HFF-Myc (cell line): ENCODE data around the gene MED15.
"Not testable (repeated sequence)": the region's sequence is repeated elsewhere in the genome, so short reads cannot be mapped to it uniquely, and the experiment has no call there.

Experiments used
- DNase-seq: peaks from one replicate; pipeline ENCODE4 v3.0.0-alpha.2; 2011; ENCODE audit warnings: low read depth; ENCODE audit errors: extremely low read depth
- H3K4me3 ChIP-seq: replicated peaks from 2 replicates; pipeline ENCODE4 v1.5.1; 2011; ENCODE audit warnings: low read depth, mild to moderate bottlenecking, control low read depth, low read length
- CTCF ChIP-seq: IDR thresholded peaks from 2 replicates; pipeline ENCODE4 v1.5.1; 2012; ENCODE audit warnings: mild to moderate bottlenecking, low read depth, low read length, control low read depth; ENCODE audit errors: missing control alignments

Gene MED15

DNA sequence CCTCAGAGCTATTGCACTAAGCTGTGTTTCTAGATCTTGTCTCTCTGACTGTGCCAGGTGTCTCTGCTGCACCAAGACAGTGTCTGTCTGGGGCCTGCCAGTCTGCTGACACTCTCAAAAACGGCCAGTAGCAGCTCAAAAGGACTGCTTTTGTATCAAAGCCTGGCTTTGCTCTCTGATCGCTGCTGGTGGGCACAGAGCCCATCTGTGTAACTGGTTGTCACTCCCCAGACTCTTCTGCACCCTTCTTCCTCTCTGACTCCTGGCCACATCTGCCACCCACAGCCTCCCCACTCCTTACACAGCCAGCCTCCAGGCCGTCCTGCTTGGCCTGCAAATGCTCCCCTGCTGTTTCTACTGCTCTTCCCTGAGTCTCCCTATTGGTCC is 26.5 kb downstream of the MED15 start:
- no peak for DNase-seq
- no peak for TF ChIP-seq CTCF
- H3K4me3 ChIP-seq, result no peak overlapping the region

DNA sequence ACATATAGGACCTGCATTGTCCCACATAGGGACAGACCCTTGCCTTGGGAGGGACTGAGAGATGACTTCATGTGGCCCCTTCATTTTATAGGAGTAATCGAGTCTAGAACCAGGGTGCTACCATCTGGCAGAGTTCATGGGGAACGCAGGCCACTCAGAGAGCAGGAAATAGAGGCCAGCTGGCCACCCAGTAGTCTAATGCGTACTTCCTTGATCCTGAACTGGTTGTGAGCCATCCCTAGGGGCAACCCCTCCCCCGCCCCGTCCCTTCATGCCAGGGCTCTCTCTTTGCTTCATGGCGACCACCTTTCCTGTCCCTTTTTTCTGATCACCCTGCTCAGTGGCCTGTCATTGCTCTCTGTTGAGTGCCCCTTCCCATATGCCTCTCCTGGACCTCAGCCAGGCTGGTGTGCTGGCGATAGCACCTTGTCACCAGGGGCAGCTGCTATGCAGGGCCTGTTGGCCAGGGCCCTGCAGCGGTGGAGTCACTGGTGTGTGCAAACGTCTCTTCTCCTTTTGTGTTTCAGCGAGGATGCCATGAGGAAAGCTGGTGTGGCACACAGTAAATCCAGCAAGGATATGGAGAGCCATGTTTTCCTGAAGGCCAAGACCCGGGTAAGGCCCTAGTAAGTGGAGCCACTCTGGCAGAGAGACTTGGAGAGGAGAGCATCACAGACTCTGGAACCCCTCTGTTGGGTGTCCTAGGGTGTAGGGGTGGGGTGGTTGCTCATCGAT is 29.3 kb downstream of the MED15 start:
- no peak for DNase-seq
- H3K4me3 ChIP-seq, result no peak overlapping the region
- TF ChIP-seq CTCF, result no peak

DNA sequence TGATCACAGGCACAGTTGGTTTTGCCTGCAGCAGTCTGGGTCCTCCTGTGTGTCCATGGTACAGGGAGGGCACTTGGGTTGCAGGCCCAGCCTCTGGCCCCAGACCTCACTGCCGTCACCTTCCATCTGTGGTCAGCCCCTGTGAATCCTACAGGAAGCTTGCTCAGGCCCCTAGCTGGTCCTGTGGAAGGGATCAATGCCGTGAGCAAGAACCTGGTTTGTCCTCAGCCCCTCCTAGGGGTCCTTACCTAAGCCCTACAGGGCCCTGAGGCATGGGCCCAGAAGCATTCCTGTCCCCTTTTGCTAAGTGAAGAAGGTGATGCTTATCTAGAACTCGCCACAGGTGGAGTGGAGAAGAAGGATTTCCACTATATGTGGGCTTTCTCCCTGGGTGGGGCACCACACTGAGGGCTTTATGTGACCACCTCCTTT is 29.9 kb downstream of the MED15 start:
- no peak overlapping the region for H3K4me3 ChIP-seq
- TF ChIP-seq CTCF, result no peak

GRCh38 chr22:20537983-20538382 is 30.6 kb downstream of the MED15 start:
- no peak overlapping the region for H3K4me3 ChIP-seq
- DNase-seq, result no peak
- TF ChIP-seq CTCF, result no peak

More for the DNA sequence above, 29.9 kb downstream of the MED15 start:
- no peak for DNase-seq

- not testable (repeated sequence) for H3K4me3 ChIP-seq, DNase-seq
Observed at GRCh38 chr22:20538875-20539274, 31.5 kb downstream of the MED15 start.

GRCh38 chr22:20542055-20542454 is 34.6 kb downstream of the MED15 start:
- TF ChIP-seq CTCF, result no peak
- no peak for DNase-seq
- H3K4me3 ChIP-seq, result no peak overlapping the region

DNA sequence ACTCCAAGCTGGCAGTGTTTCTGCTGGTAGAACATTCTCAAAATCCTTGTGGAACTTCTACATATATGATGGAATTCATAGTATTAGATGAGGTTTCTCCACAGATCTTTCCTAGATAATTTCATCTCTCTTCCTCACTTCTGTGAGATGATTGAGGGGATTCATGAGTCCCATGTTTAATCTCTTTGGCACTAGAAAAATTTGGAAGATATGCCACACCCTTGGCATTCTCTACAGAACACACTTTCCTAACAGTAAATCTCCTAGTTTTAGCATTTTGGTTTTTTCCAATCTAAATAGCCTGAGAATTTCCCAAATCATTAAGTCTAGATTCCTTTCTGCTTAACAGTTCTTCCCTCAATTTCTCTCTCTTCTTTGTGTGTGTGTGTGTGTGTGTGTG is 35.3 kb downstream of the MED15 start:
- no peak for TF ChIP-seq CTCF
- H3K4me3 ChIP-seq, result no peak overlapping the region
- DNase-seq, result no peak

DNA sequence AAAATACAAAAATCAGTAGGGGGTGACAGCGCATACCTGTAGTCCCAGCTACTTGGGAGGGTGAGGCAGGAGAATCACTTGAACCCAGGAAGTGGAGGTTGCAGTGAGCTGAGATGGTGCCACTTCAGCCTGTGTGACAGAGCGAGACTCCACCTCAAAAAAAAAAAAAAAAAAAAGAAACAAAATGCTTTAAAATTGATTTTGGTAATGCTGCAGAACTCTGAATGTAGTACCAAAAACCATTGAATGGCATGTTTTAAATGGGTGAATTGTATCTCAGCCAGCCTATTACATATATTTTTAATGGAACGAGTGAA is 37.9 kb downstream of the MED15 start:
- not testable (repeated sequence) for H3K4me3 ChIP-seq, DNase-seq
